ENCODE measurements around the gene SLC29A4.
A peak's percentile ranks its signal among the peaks of the same experiment; 100 is the strongest.
"Not testable (repeated sequence)": the region's sequence is repeated elsewhere in the genome, so short reads cannot be mapped to it uniquely, and the experiment has no call there.

The SLC29A4 gene

DNA sequence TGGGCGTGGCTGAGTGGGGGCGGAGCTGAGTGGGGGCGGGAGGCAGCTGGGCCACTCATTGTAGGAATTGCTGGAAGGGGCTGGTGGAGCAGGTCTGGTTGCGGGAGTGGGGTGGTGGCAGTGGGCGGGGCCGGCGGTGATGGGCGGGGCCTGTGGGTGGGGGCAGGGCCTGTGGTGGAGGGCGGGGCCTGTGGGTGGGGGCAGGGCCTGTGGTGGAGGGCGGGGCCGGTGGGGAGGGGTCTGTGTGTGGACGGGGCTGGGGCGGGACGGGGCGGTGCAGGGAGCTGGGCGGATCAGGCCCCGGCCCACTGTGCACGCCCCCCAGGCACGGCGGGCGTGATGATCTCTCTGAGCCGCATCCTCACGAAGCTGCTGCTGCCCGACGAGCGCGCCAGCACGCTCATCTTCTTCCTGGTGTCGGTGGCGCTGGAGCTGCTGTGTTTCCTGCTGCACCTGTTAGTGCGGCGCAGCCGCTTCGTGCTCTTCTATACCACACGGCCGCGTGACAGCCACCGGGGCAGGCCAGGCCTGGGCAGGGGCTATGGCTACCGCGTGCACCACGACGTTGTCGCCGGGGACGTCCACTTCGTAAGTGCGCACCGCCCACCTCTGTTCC, 14.0 kb downstream of the SLC29A4 start:
- peak; percentile 73 for DNase-seq

DNA sequence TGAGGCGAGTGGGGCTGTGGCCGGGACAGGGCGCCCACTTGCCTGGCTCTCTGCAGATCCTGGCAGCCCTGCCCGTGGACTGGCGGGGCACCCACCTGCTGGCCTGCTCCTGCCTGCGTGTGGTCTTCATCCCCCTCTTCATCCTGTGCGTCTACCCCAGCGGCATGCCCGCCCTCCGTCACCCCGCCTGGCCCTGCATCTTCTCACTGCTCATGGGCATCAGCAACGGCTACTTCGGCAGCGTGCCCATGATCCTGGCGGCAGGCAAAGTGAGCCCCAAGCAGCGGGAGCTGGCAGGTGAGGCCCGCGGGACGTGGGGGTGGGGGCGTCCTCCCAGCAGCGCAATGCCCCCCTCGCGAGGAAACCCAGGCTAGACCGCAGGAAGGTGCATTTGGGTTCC, 17.6 kb downstream of the SLC29A4 start:
- DNase-seq, result no peak

DNA sequence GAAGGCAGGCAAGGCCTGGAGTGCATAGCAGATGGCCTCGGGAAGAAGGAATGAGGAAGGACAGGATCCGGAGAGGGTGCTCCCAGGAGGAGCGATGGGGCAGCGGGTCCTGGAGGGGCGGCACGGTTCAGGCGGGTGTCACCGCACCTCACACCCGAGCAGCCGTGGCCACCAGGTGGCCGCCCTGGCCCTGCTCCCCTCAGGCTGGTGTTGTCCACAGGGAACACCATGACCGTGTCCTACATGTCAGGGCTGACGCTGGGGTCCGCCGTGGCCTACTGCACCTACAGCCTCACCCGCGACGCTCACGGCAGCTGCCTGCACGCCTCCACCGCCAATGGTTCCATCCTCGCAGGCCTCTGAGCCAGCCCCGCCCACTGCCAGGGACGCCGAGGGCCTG, 19.8 kb downstream of the SLC29A4 start:
- DNase-seq, result no peak

DNA sequence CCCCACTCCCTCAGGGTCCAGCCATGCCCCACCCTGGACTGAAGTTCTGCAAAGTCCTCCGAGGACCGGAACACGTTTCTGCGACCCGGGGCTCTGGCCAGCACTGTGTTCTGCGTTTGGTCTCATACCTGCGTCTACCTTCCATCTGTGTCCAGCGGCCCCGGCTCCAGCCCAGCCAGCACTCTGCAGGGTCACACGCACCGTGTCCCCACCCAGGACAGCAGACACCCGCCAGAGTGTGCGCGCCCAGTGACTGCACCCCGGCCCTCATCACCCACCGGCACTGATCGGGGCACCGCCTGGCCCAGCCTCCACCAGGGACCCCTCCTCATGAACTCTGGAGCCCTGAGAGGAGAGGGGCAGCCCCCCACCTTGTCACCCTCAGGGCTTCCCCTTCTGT, 20.3 kb downstream of the SLC29A4 start:
- DNase-seq, result no peak

DNA sequence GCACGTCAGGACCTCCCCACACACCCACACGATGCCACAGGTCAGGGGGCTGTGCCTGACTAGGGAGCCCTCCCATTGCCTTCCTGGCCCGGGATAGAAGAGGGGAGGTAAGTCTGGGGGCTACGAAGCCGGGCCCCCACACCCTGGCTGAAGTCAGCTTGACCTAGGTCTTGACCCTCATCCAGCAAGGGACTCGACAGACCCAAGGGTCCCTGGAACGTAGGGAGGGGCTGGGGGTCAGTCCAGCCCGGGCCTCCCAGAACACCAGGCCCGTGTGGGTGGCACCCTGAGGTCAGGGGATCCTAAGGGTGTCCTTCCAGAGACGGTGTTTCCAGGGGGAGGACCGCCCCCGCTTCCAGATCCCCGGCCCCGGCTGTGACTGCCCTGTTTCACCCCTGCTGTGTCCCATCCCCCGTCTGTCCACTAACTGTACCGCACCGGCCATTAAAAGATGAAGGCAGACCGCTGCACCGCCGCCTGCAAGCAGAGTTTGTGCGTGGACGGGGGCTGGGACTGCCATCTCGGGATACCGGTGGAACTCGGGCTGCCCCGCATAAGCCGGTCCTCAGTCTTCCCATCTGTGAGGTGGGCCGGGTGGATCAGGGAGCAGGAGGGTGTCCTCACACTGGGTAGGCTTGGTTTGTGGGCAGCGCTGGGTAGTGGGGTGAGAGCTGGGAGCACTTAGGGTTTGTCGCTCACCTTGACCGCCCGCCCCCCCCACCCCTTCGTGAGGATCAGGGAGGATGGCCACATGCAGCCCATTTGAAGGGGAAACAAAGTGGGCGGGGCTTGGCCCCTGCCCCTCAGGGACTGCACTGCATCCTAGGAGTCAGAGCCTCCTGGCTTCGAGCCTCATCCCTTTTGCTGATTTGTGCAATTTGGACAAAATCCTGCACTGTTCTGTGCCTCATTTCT, 21.1 kb downstream of the SLC29A4 start:
- DNase-seq, result no peak

DNA sequence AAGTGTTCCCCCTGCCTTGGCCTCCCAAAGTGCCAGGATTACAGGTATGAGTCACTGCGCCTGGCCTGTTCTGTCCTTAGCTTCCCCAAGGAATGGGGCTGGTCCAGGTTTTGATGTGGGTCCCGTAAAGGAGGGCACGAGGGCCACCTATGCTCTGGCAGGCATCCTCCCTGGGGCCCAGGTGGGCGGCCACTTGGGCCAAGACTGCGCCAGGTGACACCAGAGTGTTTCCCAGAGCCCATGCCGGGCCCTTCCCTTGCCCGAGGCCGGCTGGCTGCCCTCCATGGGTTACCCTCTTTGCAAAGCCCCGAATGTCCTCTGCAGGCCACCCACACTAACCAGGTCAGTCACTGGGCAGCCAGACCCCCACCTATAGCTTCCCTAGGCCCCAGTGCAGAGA, 22.3 kb downstream of the SLC29A4 start:
- not testable (repeated sequence) for DNase-seq

DNA sequence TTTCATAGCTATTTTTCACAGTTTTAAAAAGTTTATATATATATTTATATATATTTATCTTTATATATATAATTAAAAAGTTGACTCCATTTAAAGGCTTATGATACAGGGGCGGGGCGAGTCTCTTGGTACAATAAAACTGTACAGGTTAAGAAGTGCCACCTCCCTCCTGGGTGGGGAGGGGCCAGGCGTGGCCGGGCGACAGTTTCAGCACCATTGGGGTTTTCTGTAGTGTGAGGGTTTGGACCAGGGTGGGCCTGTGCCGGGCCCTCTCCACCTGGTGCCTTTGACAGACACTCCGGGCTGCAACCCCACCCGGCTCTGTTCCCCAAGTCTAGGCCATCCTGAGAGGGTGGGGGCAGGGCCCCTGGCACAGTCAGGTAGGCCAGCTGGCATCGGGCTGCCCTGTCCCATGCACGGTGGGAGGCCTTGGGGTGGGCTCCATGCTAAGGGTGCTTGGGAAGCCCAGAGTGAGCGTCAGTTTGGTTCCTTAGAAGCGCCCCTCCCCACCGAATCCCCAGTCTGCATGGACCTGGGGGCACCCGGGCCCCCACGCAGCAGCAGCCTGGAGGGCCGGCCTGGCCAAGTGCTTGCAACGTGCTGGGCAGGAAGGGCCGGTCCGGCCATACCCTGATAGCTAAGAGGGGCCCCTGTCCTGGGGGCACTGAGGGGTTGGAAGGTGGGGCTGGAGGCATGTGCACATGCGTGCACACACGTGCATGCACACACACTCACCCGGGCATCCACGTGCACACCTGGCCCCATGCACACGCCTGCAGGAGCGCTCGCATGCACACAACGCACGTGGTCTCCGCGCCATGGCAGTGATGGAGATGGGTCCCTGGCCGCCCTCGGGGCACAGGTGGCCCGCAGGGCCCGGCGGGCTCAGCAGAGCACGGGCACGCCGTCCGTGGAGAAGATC, 24.7 kb downstream of the SLC29A4 start:
- not testable (repeated sequence) for DNase-seq

DNA sequence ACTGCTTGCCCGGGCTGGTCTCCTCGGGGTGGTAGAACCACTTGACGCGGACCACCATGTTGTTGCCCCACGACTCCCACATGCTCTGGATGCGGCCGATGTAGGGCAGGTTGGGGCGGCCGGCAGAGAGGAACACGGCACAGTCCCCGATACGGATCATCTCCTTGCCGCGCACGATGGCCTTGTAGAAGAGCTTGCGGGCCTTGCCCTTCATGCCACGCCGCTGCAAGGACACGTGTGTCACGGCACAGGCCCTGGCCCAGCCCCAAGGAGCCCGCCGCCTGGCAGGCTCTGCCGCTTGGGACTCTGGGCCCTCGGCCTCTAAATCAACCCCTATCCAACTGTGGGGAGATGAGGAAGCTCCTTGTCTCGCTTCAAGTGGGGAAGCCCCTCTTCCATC, 26.4 kb downstream of the SLC29A4 start:
- no peak for DNase-seq

DNA sequence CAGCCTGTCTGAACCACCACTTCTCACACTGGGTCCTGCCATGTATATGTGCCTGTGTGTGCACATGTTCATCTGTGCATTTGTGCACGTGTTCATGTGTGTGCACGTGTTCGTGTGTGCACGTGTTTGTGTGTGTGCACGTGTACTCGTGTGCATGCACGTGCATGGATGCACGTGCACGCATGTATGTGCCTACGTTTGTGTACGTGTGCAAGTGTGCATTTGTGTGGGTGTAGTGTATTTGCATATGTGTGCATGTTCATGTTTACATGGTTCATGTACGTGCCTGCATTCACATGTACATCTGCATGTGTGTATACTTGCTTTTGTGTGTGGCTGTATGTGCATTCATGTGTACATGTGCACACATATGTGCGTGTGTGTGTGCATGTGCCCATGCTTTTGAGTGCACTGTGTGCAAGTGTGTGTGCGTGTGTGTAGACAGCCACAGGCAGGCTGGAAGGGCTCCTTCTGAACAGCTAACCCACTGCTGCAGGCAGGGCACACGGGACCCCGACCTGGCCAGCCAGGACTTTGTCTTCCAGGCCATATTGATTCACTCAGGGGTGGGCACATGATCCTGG, 28.2 kb downstream of the SLC29A4 start:
- no peak for DNase-seq

DNA sequence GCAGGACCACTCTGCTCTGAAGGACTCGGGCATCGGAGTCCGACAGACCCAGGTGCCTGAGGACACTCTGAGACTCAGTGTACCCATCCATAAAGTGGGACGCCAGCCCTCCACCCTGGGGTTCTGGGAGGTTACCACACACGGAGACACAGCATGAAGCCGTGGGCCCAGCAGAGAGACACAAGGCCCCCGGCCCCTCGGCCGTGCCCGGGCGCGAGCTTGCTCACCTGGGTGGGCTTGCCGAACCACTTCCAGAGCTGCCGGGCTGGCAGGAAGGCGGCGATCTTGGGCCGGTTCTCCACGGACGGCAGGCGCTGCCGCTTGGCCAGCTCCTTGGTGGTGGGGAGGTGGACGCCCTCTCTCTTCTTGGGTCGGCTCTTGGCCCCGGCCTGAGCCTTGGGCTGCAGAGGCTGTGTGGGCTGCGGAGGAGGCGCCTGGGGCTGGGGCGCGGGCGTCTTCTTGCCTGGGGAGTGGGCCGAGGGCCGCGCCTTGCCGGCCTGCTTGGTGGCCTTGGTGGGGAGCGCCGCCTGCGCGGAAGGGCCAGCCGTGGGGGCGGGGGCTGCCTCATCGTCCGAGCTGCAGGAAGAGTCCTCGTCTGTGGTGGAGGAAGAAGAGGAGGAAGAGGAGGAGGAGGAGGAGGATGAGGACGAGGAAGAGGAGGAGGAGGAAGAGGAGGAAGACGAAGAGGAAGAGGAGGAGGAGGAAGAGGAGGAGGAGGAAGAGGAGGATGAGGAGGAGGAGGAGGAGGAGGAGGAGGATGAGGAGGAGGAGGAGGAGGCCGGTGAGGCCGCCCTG, 29.7 kb downstream of the SLC29A4 start:
- not testable (repeated sequence) for DNase-seq

DNA sequence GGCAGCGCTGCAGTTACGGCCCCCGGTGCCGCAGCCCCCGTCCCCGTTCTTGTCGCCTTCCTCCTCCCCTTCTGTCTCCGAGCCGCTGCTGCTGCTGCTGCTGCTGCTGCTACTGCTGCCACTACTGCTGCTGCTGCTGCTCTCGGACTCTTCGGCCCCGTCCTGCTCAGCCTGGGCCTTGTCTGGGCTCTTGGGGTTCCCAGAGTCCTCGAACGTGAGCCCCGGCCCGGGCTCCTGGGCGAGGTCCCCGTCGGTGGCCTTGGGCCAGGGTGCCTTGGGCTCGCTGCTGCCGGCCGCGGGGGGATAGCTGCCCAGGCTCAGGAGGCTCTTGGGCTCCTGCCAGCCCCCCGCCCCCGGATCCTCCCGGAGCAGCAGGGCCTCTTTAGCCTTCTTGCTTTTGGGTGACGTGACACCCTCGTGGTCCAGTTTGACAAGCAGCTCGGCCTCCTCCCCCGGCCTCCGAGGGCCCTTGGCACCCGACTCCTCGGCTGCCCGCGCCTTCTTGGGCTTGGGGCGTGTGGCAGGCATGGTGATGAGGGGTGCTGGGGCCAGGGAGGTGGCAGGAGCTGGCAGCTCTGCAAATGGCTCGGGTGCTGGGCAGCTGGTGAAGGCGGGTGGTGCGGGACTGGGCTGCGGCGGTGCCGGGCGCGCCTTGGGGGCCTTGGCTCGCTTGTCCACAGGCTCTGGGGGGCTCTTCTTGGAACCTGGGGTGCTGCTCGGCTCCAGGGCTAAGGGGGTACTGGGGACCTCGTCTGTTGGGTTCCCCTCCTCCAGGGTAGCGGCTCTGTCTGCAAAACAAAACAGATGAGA, 30.5 kb downstream of the SLC29A4 start:
- not testable (repeated sequence) for DNase-seq

DNA sequence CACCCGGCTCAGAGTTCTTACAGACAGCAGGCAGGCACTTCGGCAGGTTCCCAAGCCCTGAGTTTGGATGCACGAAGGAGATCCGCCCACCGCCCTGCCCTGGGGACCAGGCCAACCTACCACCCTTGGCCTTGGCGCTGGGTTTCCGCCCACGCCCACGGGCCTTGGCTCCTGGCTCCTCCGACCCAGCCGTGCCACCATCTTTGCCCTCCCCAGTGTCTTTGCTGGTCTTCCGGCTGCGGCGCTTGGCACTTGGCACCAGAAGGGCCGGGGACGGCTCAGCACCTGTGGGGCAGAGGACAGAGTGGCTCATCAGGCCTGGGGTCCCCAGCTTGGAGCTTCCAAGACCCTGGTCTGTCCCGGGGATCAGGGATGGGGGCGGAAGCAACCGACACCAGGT, 32.1 kb downstream of the SLC29A4 start:
- DNase-seq, result no peak

DNA sequence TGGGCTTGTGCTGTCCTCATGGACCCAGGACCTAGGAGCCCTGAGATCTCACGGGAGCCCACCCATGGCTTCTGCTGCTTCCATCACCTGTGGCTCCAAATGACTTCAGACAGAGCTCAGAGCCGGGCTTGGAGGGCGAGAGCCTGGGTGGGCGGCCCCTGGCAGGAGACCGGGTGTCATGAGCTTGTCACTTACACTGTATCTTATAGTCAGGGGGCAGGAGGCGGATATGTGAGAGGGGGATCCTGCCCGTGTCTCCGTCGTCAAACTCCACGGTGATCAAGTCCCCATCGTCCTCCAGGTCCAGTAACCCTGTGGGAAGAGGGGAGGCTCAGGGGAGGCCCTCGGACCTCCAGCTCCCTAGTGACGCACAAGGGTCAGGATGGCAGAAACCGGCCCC, 33.0 kb downstream of the SLC29A4 start:
- DNase-seq, result no peak

DNA sequence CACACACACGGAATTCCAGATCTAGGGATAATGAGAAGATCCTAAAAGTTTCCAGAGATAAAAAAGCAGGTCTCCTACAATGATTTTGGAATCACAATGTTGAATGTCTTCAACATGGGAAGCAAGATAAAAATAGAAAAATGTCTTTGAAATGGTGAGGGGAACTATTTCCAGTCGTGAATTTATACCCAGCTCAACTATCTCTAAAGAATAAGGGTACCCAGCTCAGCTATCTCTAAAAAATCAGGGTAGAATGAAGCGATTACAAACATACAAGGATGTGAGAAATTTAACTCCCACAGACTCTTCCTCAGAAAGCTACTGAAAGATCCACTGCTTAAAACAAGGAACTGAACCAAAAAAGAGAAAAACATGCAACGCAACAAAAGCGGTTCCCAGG, 35.9 kb downstream of the SLC29A4 start:
- DNase-seq, result not testable (repeated sequence)

DNA sequence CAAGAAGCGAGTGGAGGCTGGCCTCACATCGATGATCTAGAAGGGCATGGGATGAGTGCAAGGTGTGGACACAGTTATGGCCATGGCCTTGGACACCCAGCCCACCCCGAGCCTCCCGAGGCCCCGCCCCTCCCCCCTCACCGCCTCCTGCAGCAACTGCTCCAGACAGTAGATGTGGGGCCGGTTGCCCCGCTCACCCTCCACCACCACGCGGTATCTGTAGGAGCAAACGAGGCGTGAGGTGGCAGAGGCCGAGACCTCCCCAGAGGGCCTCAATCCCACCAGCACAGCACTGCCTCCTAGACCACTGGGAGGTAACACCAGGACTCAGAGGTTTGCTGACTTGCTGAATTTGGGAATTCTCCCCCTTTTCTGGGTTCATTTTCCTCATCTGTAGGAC, 37.6 kb downstream of the SLC29A4 start:
- no peak for DNase-seq

DNA sequence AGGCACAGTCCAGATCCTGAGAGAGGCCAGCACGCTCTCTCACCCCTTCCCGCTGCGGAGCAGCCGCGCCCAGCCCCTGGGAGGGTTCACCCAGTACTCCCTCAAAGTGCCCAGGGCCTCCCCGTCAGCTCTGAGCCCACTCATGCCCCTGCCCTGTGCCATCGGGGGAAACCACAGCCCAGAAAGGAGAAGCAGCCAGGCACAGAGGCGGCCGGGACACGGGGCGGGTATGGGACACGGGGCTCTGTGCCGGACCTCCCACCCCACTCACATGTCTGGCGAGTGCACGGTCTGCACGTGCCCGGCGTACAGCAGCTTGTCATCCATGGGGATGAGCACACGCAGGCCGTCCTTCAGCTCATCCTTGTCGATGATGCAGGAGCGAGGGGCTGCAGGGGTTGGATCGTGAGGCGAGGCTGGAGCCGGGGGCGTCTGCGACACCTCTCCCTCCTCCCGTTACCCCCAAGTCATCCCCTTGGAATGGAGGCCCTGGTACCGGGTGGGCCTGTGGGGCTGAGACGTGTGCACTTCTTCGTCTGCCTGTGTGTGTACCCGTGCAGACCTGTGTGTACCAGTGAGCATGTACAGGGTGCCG, 38.2 kb downstream of the SLC29A4 start:
- no peak for DNase-seq

DNA sequence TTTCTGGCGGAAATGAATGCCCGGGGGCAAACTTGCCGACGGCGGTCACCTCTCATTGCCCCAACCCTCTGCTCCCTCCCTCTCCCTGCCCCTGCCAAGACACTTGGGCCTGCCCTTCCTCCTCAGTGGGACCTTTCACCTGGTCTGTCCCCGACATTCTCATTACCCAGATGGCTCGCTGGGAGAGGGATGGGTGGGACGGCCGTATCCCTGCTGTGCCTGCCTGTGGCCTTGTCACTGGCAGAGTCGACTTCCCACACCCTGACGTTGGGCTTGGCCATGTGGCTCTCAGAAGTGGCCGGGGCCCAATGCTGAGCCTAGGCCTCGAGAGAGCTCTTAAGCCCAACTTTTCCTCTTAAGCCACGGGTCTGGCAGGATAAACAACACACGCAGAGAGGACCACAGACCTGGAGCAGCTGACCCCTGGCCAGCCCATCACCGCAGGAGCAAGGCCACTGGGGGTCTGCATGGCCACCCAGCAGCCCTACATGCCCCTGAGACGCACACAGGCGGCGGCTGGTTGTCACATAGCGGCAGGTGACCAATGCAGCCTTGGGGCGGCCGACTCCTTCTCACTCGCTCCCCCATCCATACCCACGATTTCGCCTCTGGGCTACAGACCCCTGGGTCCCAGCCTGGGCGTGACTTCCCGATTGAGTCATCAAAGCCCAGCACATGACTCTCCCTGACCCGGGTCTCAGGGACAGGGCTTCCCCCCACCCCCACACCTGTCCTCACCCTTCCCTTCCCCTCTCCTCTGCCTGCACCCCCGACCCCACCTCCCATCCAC, 40.1 kb downstream of the SLC29A4 start:
- DNase-seq, result no peak

DNA sequence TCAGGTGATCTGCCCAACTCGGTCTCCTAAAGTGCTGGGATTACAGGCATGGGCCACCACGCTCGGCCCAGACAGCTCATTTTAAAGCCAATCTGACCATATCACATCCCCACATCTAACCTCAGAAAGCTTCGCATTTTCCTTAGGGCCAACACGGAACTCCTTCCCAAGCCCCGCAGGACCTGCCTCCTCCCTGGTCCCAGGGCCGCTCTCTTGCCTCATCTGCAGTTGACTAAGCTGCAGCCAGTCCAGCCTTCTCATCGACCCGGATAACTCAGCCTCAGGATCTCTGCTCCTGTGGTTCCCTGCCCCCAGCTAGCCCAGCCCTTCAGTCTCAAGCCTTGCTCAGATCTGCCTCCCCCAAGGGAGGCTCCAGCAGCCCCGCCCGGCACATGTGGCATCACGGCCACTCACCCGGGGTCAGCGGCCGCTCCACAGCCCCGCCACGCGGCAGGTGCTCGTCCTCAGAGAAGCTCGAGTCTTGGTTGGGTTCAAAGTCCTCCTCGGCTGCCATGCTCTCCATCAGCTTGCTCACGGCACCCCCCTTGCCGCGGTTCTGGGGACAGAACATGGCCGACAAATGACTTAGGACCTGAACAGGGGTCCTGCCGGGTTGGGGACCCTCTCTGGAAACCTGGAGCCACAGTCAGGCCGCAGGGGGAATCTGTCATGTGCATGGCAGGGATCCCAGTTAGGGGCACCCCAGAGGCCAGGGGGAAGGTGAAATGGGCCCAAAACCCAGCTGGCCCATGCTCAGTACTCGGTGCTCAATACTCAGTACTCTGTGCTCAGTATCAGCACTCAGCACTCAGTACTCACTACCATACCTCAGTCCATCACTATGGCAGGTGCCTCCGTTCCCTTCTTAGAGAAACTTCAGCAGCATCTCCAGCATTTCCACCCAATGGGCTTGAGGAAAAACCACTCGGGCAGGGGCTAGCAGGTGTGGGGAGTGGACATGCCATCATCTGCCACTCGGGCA, 41.3 kb downstream of the SLC29A4 start:
- not testable (repeated sequence) for DNase-seq

DNA sequence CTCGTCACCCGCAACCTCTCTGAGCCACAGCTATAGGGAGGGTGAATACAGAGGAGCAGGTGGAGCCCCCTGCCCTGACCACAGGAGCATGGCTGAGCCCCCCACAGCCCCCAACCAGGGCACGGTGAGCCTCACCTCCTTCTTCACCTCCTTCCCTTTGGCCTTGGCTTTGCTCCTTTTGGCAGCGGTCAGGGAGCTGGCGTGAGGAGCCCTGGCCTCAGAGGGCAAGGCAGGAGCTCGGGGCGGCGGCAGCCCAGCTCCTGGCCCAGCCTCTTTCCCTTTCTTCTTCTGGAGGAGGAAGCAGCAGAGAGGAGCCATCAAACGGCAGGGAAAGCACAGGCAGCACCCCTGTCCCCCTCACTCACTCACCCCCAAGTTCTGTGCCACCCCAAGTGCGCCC, 42.2 kb downstream of the SLC29A4 start:
- no peak for DNase-seq
